Peyer's patch (tissue), 4 donors: Measurements from ENCODE around the gene MEGF6.

ENCODE experiments used
- POLR2A ChIP-seq, 2 donors: fragments of 450-650 bp; IDR thresholded peaks; one replicate each; pipeline ENCODE4 v1.5.1; 2017; ENCODE audit warnings: antibody characterized with exemption in 2 of 2, mild to moderate bottlenecking in 2 of 2, moderate library complexity in 2 of 2
- TF ChIP-seq, protein P1 (sequence below), 6 experiments: fragments of 450-650 bp in 4 of 6; fragments of 200-600 bp in 2 of 6; sonication (generic) in 1 of 6; IDR thresholded peaks; one replicate each; pipeline ENCODE4 v1.5.1; 2017 to 2019; ENCODE audit warnings: antibody characterized with exemption in 6 of 6, mild to moderate bottlenecking in 3 of 6, moderate library complexity in 1 of 6

DNA sequence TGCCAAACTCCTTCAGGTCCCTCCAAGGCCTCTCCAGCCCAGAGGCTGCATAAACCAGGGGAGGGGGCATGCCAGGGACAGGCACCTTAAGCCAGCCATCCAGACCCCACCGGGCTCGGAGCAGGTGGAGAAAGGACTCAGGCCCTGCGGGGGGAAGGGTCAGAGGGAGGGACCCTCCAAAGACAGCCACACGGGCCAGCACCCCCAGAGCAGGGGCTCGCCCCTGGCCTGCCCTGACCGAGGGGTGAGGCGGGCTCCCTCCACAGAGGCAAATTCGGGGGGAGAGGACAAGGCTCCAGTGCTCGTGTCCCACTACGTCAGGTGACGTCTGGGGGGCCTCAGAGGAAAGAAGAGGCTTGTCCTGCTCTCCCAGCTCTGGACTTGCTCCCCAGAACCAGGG, 8.2 kb downstream of the MEGF6 start:
- TF ChIP-seq, protein P1, sequence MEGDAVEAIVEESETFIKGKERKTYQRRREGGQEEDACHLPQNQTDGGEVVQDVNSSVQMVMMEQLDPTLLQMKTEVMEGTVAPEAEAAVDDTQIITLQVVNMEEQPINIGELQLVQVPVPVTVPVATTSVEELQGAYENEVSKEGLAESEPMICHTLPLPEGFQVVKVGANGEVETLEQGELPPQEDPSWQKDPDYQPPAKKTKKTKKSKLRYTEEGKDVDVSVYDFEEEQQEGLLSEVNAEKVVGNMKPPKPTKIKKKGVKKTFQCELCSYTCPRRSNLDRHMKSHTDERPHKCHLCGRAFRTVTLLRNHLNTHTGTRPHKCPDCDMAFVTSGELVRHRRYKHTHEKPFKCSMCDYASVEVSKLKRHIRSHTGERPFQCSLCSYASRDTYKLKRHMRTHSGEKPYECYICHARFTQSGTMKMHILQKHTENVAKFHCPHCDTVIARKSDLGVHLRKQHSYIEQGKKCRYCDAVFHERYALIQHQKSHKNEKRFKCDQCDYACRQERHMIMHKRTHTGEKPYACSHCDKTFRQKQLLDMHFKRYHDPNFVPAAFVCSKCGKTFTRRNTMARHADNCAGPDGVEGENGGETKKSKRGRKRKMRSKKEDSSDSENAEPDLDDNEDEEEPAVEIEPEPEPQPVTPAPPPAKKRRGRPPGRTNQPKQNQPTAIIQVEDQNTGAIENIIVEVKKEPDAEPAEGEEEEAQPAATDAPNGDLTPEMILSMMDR (IDR thresholded peaks at IDR 0.05), result no peak
- no peak for TF ChIP-seq POLR2A (IDR thresholded peaks at IDR 0.05)
